Tibial artery (tissue), 4 donors: ENCODE measurements around the gene ASCL5.

Source experiments
- DNase-seq, 2 donors: peaks; one replicate each; pipeline ENCODE4 v3.0.0-alpha.2; 2019
- H3K27ac ChIP-seq, 2 donors: fragments of 200-600 bp; sonication (generic) in 1 of 2; 1 replicate in 1 of 2; 2 replicates in 1 of 2; pipeline ENCODE4 v1.5.1; 2018 to 2019; ENCODE audit warnings: mild to moderate bottlenecking in 1 of 2
- H3K27me3 ChIP-seq, 2 donors: fragments of 200-600 bp; sonication (generic) in 1 of 2; one replicate each; pipeline versions ENCODE4 v1.5.1 to v1.6.0; 2016 to 2019
- H3K36me3 ChIP-seq, 3 donors: fragments of 200-600 bp; sonication (generic) in 2 of 3; one replicate each; pipeline ENCODE4 v1.5.1; 2016 to 2019; ENCODE audit warnings: mild to moderate bottlenecking in 2 of 3
- H3K4me1 ChIP-seq, 4 donors: fragments of 200-600 bp; sonication (generic) in 2 of 4; 1 replicate in 3 of 4; 2 replicates in 1 of 4; pipeline ENCODE4 v1.5.1; 2016 to 2019
- H3K4me3 ChIP-seq, 2 donors: fragments of 200-600 bp; sonication (generic) in 1 of 2; 1 replicate in 1 of 2; 2 replicates in 1 of 2; pipeline ENCODE4 v1.5.1; 2018 to 2019; ENCODE audit warnings: mild to moderate bottlenecking in 2 of 2
- H3K9me3 ChIP-seq, 3 donors: fragments of 200-600 bp; sonication (generic) in 1 of 3; one replicate each; pipeline ENCODE4 v1.5.1; 2016 to 2019
- CTCF ChIP-seq, 2 experiments: fragments of 200-600 bp in 1 of 2; fragments of 450-650 bp in 1 of 2; IDR thresholded peaks; one replicate each; pipeline ENCODE4 v1.5.1; 2017 to 2019; ENCODE audit warnings: antibody characterized with exemption in 2 of 2, mild to moderate bottlenecking in 1 of 2, moderate library complexity in 1 of 2
- intact Hi-C: fragments of 100-400 bp; cut with DNase I; formaldehyde crosslinking; loops from one replicate; pipeline ENCODE4 v1.15.0; 2023; ENCODE audit warnings: low total_unique reads

The ASCL5 gene

GRCh38 chr1:201127755-201128455 lies 921 bp upstream of the ASCL5 start:
- intact Hi-C loops: no loop called here
- no peak for TF ChIP-seq CTCF (IDR thresholded peaks at IDR 0.05)
- Histone ChIP-seq H3K27ac (no peak overlapping the region), H3K27me3 (peaks cover 0 to 33% of the 10 kb centered on the region in 2 donors), H3K4me1 (no peaks in the 10 kb centered on the region), H3K4me3 (no peak overlapping the region), H3K36me3 (peaks cover 0 to 4% (median 0%) of the 10 kb centered on the region in 3 donors), H3K9me3 (no peaks in the 10 kb centered on the region)
- DNase-seq: no peak

- intact Hi-C loops: no loop called here
- no peak overlapping the region for H3K4me3 ChIP-seq
- TF ChIP-seq CTCF (IDR thresholded peaks at IDR 0.05): no peak
- H3K27me3 ChIP-seq: peaks cover 0 to 48% of the 10 kb centered on the region in 2 donors
- DNase-seq: no peak
- no peaks in the 10 kb centered on the region for H3K36me3 ChIP-seq
- no peaks in the 10 kb centered on the region for H3K4me1 ChIP-seq
- no peaks in the 10 kb centered on the region for H3K9me3 ChIP-seq
- no peak overlapping the region for H3K27ac ChIP-seq
These were observed 537 bp downstream of the ASCL5 start for GRCh38 chr1:201126463-201126831.

- H3K27me3 ChIP-seq: peaks cover 0 to 48% of the 10 kb centered on the region in 2 donors
- DNase-seq: no peak
- H3K4me3 ChIP-seq: no peak overlapping the region
- H3K27ac ChIP-seq: no peak overlapping the region
- H3K36me3 ChIP-seq: no peaks in the 10 kb centered on the region
- TF ChIP-seq CTCF (IDR thresholded peaks at IDR 0.05): no peak
- no peaks in the 10 kb centered on the region for H3K4me1 ChIP-seq
- intact Hi-C loops: no loop called here
- no peaks in the 10 kb centered on the region for H3K9me3 ChIP-seq
These were observed 1.2 kb downstream of the ASCL5 start for GRCh38 chr1:201125800-201126199.

GRCh38 chr1:201125019-201125418 lies 2.0 kb downstream of the ASCL5 start:
- DNase-seq: no peak
- Histone ChIP-seq H3K9me3 (no peaks in the 10 kb centered on the region), H3K4me1 (no peaks in the 10 kb centered on the region), H3K27ac (no peak overlapping the region), H3K4me3 (no peak overlapping the region), H3K36me3 (no peaks in the 10 kb centered on the region), H3K27me3 (peaks cover 0 to 48% of the 10 kb centered on the region in 2 donors)
- intact Hi-C loops: no loop called here
- TF ChIP-seq CTCF (IDR thresholded peaks at IDR 0.05): no peak

GRCh38 chr1:201123866-201124265 lies 3.1 kb downstream of the ASCL5 start:
- no peak for DNase-seq
- no peak overlapping the region for H3K27ac ChIP-seq
- peaks cover 0 to 48% of the 10 kb centered on the region in 2 donors for H3K27me3 ChIP-seq
- no peaks in the 10 kb centered on the region for H3K9me3 ChIP-seq
- H3K4me3 ChIP-seq: no peak overlapping the region
- TF ChIP-seq CTCF (IDR thresholded peaks at IDR 0.05): no peak
- no peaks in the 10 kb centered on the region for H3K36me3 ChIP-seq
- H3K4me1 ChIP-seq: no peaks in the 10 kb centered on the region
- intact Hi-C loops: no loop called here
